Measurements from ENCODE around the gene MRPS27.
A peak's percentile ranks its signal among the peaks of the same experiment; 100 is the strongest.
"Not testable (repeated sequence)": the region's sequence is repeated elsewhere in the genome, so short reads cannot be mapped to it uniquely, and the experiment has no call there.

Gene MRPS27

DNA sequence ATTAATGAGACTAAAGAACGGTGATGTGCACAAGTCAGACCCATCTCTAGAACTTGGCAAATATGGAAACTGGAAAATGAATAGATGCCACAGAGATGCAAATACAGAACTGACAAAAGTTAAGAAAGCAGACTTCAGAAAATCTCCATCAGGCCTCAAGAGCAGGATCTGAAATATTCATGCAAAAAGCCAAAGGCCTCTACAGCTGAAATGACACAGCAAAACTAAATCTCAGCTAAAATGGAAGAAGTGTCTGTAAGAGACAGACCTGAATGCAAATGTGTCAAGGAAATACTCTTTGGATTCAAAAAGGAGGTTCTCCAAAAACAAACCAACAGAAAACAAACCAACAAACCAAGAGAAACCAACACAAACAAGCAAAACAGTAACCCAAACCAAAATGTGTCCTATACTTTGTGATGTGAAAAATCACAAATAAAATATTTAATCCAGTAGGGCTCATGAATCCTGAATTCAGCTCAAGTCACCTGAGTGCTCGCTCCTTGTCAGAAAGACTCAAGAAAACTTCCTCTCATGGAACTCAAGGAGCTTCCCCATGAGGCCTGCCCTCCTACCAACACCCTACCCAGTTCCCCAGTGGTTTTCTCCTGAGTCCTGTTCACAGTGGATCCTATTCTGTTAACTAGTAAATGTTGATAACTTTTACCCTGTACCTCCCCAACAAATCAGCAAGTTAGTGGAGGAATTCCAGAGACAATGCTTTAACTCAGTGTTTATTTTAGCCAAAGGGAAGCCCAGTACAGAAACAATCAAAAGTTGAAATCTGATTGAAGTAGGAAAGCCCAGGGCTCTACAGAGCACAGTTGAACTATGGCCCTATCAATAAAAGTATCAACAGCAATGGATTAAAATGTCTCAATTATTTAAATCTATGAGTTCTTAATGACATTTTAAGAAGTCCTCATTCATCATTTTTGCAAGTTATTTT is 14.6 kb downstream of the MRPS27 start:
- DNase-seq (ENCODE audit: low spot score): peak; percentile 27
- in situ Hi-C loops (cut with MboI; ENCODE audit: low sequenced_read_pairs, unreplicated experiment): loop anchor here (10.0 to 25.0 kb wide), 2 partner anchors 171 to 518 kb away; no protein-coding TSS in a partner anchor
- TF ChIP-seq, protein P1, sequence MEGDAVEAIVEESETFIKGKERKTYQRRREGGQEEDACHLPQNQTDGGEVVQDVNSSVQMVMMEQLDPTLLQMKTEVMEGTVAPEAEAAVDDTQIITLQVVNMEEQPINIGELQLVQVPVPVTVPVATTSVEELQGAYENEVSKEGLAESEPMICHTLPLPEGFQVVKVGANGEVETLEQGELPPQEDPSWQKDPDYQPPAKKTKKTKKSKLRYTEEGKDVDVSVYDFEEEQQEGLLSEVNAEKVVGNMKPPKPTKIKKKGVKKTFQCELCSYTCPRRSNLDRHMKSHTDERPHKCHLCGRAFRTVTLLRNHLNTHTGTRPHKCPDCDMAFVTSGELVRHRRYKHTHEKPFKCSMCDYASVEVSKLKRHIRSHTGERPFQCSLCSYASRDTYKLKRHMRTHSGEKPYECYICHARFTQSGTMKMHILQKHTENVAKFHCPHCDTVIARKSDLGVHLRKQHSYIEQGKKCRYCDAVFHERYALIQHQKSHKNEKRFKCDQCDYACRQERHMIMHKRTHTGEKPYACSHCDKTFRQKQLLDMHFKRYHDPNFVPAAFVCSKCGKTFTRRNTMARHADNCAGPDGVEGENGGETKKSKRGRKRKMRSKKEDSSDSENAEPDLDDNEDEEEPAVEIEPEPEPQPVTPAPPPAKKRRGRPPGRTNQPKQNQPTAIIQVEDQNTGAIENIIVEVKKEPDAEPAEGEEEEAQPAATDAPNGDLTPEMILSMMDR (IDR thresholded peaks at IDR 0.05; ENCODE audit: borderline replicate concordance, control extremely low read depth, extremely low read depth, insufficient read depth, missing control alignments): no peak

GRCh38 chr5:72302171-72302570 is 17.9 kb downstream of the MRPS27 start:
- TF ChIP-seq, protein P1 (IDR thresholded peaks at IDR 0.05; ENCODE audit: borderline replicate concordance, control extremely low read depth, extremely low read depth, insufficient read depth, missing control alignments): no peak
- in situ Hi-C loops (cut with MboI; ENCODE audit: low sequenced_read_pairs, unreplicated experiment): loop anchor here (10.0 to 25.0 kb wide), 2 partner anchors 167 to 515 kb away; no protein-coding TSS in a partner anchor
- DNase-seq (ENCODE audit: low spot score): no peak

GRCh38 chr5:72301557-72301956 is 18.5 kb downstream of the MRPS27 start:
- DNase-seq (ENCODE audit: low spot score): peak; percentile 41
- in situ Hi-C loops (cut with MboI; ENCODE audit: low sequenced_read_pairs, unreplicated experiment): loop anchor here (10.0 to 25.0 kb wide), 2 partner anchors 167 to 514 kb away; no protein-coding TSS in a partner anchor

DNA sequence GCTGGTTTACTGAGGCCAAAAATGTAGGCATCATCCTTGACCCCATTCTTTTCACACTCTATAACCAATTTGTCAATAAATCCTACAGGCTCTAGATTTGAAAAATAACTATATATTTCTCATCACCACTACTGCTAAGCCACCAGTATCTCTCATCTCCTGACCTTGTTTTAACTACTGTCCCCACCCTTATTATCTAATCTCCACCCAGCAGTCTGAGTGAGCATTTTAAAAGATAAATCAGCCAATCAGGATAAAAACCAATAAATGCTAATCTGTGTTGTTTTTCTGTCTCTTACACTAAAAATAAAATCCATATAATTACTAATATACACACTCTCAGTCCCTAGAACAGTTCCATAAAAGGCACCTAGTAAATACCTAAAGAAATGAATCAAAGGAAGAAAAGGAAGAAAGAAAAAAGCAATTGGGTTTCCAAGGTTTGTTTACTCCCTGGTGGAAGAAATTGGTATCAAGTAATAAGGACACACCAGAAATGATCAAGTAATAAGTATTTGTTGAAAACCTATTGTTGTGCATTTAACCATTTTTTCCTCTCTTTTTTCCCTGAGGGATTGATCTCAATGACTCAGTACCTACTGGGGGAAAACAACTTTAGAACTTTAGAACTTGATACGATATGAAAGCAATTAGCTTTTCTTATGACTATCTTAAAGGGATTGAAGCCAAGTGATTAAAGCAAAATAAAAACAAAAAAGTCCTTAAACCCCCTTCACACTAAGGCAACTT is 19.3 kb downstream of the MRPS27 start:
- in situ Hi-C loops (cut with MboI; ENCODE audit: low sequenced_read_pairs, unreplicated experiment): loop anchor here (10.0 to 25.0 kb wide), 2 partner anchors 166 to 513 kb away; no protein-coding TSS in a partner anchor
- no peak for DNase-seq (ENCODE audit: low spot score)
- TF ChIP-seq, protein P1 (IDR thresholded peaks at IDR 0.05; ENCODE audit: borderline replicate concordance, control extremely low read depth, extremely low read depth, insufficient read depth, missing control alignments): no peak

More at GRCh38 chr5:72301557-72301956, 18.5 kb downstream of the MRPS27 start:
- TF ChIP-seq, protein P1 (IDR thresholded peaks at IDR 0.05; ENCODE audit: borderline replicate concordance, control extremely low read depth, extremely low read depth, insufficient read depth, missing control alignments): no peak

GRCh38 chr5:72298711-72299110 is 21.3 kb downstream of the MRPS27 start:
- DNase-seq (ENCODE audit: low spot score): no peak
- TF ChIP-seq, protein P1 (IDR thresholded peaks at IDR 0.05; ENCODE audit: borderline replicate concordance, control extremely low read depth, extremely low read depth, insufficient read depth, missing control alignments): no peak
- in situ Hi-C loops (cut with MboI; ENCODE audit: low sequenced_read_pairs, unreplicated experiment): no loop called here

DNA sequence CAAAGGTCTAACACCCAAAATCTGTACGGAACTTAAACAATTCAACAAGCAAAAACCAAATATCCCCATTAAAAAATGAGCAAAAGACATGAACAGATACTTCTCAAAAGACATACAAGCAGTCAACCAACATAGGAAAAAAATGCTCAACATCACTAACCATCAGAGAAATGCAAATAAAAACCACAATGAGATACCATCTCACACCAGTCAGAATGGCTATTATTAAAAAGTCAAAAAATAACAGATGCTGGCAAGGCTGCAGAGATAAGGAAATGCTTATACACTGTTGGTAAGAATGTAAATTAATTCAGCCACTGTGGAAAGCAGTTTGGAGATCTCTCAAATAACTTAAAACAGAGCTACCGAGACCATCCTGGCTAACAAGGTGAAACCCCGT is 21.9 kb downstream of the MRPS27 start:
- DNase-seq (ENCODE audit: low spot score); in situ Hi-C loops (cut with MboI; ENCODE audit: low sequenced_read_pairs, unreplicated experiment): not testable (repeated sequence)

Measured in GM13976 (cell line).